Fibroblast of lung (primary cell): ENCODE measurements around the gene JAG1.

Source experiments
- CTCF ChIP-seq, 2 donors: IDR thresholded peaks in 1 of 2; conservative IDR thresholded peaks in 1 of 2; 1 replicate in 1 of 2; 2 replicates in 1 of 2; pipeline ENCODE4 v1.5.1; 2011 to 2012; ENCODE audit warnings: low read length in 2 of 2, control low read depth in 1 of 2, inconsistent platforms in 1 of 2, low read depth in 1 of 2, mild to moderate bottlenecking in 1 of 2
- EZH2 ChIP-seq: IDR thresholded peaks from 2 replicates; pipeline ENCODE4 v1.5.1; 2012; ENCODE audit warnings: low read length, control low read depth, mild to moderate bottlenecking; ENCODE audit errors: missing control alignments

DNA sequence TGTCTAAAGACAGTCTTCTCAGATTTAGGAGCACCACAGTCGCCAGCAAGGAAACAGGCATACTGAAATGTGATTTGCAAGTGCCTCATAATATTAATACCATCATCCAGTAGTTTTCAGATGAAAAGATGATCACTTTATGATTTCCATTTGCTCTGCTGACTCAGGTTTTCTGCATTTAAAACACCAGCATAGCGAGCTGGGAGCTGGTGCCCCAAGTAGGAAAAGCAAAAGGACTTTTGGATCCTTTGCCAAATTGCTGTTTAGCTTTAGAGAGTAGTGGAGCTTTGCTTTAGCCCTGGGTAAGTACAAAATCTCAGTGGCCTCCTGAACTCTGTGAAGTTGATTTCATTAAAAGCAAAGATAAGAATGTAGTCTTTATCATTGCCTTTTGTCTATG is 78.5 kb downstream of the JAG1 start:
- TF ChIP-seq CTCF (conservative IDR thresholded peaks at IDR 0.05 in 1 of 2, IDR thresholded peaks at IDR 0.05 in 1 of 2; ENCODE audit: low read depth in 1 of 2, low read length in 2 of 2) = no peak
- no peak for TF ChIP-seq EZH2
